GM12892 (cell line): ENCODE data around the gene AVL9.

Experiments
- POLR2A ChIP-seq: IDR thresholded peaks from 2 replicates; pipeline ENCODE4 v1.6.1; 2011; ENCODE audit warnings: low read depth, low read length, control low read depth
- POLR2AphosphoS5 ChIP-seq: IDR thresholded peaks from 2 replicates; pipeline ENCODE4 v1.6.1; 2011; ENCODE audit warnings: low read depth, low read length, control low read depth

GRCh38 chr7:32490127-32490796 lies 5.0 kb upstream of the AVL9 start, which contains the start of gene LSM5:
- peak; percentile 82 for TF ChIP-seq POLR2A
- TF ChIP-seq POLR2AphosphoS5: peak; percentile 85
